HepG2 (cell line): ENCODE data around the gene E2F1. TPM values are rescaled to one million over a fixed set of nuclear protein-coding genes. Genes with fewer than 3 reads are reported as not detected.

Experiments
- ARID4A ChIP-seq: sonication (generic); formaldehyde crosslinking; IDR thresholded peaks from 2 replicates; pipeline ENCODE4 v1.5.0; 2020; ENCODE audit warnings: mild to moderate bottlenecking, missing genetic modification reagents, borderline replicate concordance
- BORCS8-MEF2B ChIP-seq: sonication (generic); formaldehyde crosslinking; IDR thresholded peaks from 2 replicates; pipeline ENCODE4 v1.8.0; 2022; ENCODE audit warnings: mild to moderate bottlenecking, missing genetic modification reagents
- CEBPB ChIP-seq: IDR thresholded peaks from 2 replicates; pipeline ENCODE4 v1.6.1; 2011; ENCODE audit warnings: low read depth, low read length, improper control_type of control experiment, borderline replicate concordance
- ELF4 ChIP-seq: sonication (generic); formaldehyde crosslinking; IDR thresholded peaks from 2 replicates; pipeline ENCODE4 v1.5.0; 2020; ENCODE audit warnings: missing genetic modification reagents, mild to moderate bottlenecking, moderate library complexity, borderline replicate concordance
- KDM2A ChIP-seq: sonication (generic); formaldehyde crosslinking; IDR thresholded peaks from 2 replicates; pipeline ENCODE4 v1.4.0; 2020; ENCODE audit warnings: low read depth, missing genetic modification reagents, borderline replicate concordance
- MYC ChIP-seq: sonication (generic); formaldehyde crosslinking; IDR thresholded peaks from 2 replicates; pipeline ENCODE4 v1.9.0; 2021; ENCODE audit warnings: missing genetic modification reagents, borderline replicate concordance
- NONO ChIP-seq, 2 experiments: fragments of 450-650 bp in 1 of 2; sonication (generic) in 1 of 2; formaldehyde crosslinking in 1 of 2; IDR thresholded peaks in 1 of 2; conservative IDR thresholded peaks in 1 of 2; 2 replicates each; pipeline versions ENCODE4 v1.6.1 to v1.8.0; 2017 to 2022; ENCODE audit warnings: mild to moderate bottlenecking in 1 of 2, missing genetic modification reagents in 1 of 2, moderate library complexity in 1 of 2
- NR2F1 ChIP-seq, 2 experiments: fragments of 450-650 bp in 1 of 2; formaldehyde crosslinking in 1 of 2; IDR thresholded peaks; 2 replicates each; pipeline versions ENCODE4 v1.5.0 to v1.6.1; 2016 to 2020; ENCODE audit warnings: mild to moderate bottlenecking in 1 of 2, missing compliant biosample characterization in 1 of 2, missing genetic modification reagents in 1 of 2, moderate library complexity in 1 of 2
- SATB2 ChIP-seq: sonication (generic); formaldehyde crosslinking; IDR thresholded peaks from 2 replicates; pipeline ENCODE4 v1.5.0; 2020; ENCODE audit warnings: missing genetic modification reagents
- SSRP1 ChIP-seq: IDR thresholded peaks from 2 replicates; pipeline ENCODE4 v1.6.1; 2016; ENCODE audit warnings: control low read depth
- THAP7 ChIP-seq: sonication (generic); formaldehyde crosslinking; IDR thresholded peaks from 2 replicates; pipeline ENCODE4 v1.8.1; 2023; ENCODE audit warnings: mild to moderate bottlenecking, missing genetic modification reagents
- ZBTB38 ChIP-seq: sonication (generic); formaldehyde crosslinking; IDR thresholded peaks from 2 replicates; pipeline ENCODE4 v1.5.1; 2020; ENCODE audit warnings: mild to moderate bottlenecking, missing genetic modification reagents
- ZNF292 ChIP-seq: sonication (generic); formaldehyde crosslinking; IDR thresholded peaks from 2 replicates; pipeline ENCODE4 v1.8.1; 2022; ENCODE audit warnings: mild to moderate bottlenecking, low read depth, missing genetic modification reagents, borderline replicate concordance
- ZNF652 ChIP-seq: IDR thresholded peaks from 2 replicates; pipeline ENCODE4 v1.6.1; 2016; ENCODE audit warnings: low read depth, borderline replicate concordance
- ZSCAN20 ChIP-seq: sonication (generic); formaldehyde crosslinking; IDR thresholded peaks from 2 replicates; pipeline ENCODE4 v1.4.0; 2020; ENCODE audit warnings: missing genetic modification reagents, mild to moderate bottlenecking, borderline replicate concordance
- polyA plus RNA-seq, 8 experiments: library from polyadenylated mRNA; depleted of rRNA in 3 of 8; stranded (reverse) in 7 of 8; unstranded in 1 of 8; fragments of >200 nt; fragmentation: Illumina TruSeq in 4 of 8; extraction: Trizol in 4 of 8; gene quantifications; 2 replicates each; pipeline versions ENCODE4 v1.2.1 to v1.2.3, GENCODE V29; 2011 to 2016; ENCODE audit warnings: low read depth in 4 of 8, missing spikeins in 1 of 8, mixed read lengths in 1 of 8; ENCODE audit not compliant: insufficient read depth in 1 of 8
- total RNA-seq, 5 experiments: library from RNA; depleted of rRNA; stranded (reverse); fragments of >200 nt; fragmentation: Illumina TruSeq; extraction: Trizol; gene quantifications; 2 replicates each; pipeline ENCODE4 v1.2.3, GENCODE V29; 2016; ENCODE audit warnings: low read depth in 1 of 5
- TF ChIP-seq, protein P1 (sequence below), 2 experiments: IDR thresholded peaks; 2 replicates each; pipeline ENCODE4 v1.6.1; 2011 to 2012; ENCODE audit warnings: low read length in 2 of 2, borderline replicate concordance in 1 of 2, low read depth in 1 of 2, mild to moderate bottlenecking in 1 of 2, moderate library complexity in 1 of 2
- TF ChIP-seq, protein P2 (sequence below): sonication (generic); formaldehyde crosslinking; IDR thresholded peaks from 2 replicates; pipeline ENCODE4 v1.8.0; 2022; ENCODE audit warnings: missing genetic modification reagents, mild to moderate bottlenecking, borderline replicate concordance

The E2F1 gene
- total and polyA plus RNA-seq, 2 of the 13 experiments (the other 11 are each of a cell fraction or from before 2014, with no cell fraction given), result 25.5 to 39.4 TPM

GRCh38 chr20:33650753-33651561 lies 35.2 kb downstream of the E2F1 start (continued):
- peak; percentile 19; the same call in 1 of the 2 replicates for TF ChIP-seq ARID4A
- peak; percentile 95; the same call in 1 of the 2 replicates for TF ChIP-seq SSRP1 (CRISPR knock-in tag)
- peak; percentile 16; the same call in 1 of the 2 replicates for TF ChIP-seq KDM2A (CRISPR knock-in tag)
- no peak for TF ChIP-seq SATB2 (CRISPR knock-in tag)
- peak in 1 of 2 experiments; percentile 11; a peak in 1 of 4 replicates for TF ChIP-seq NR2F1 (CRISPR knock-in tag; IDR thresholded peaks at IDR 0.05)
- peak; percentile 37; the same call in 1 of the 2 replicates for TF ChIP-seq THAP7 (CRISPR knock-in tag)
- TF ChIP-seq ZNF652, result peak; percentile 75
- no peak for TF ChIP-seq MYC (CRISPR knock-in tag)
- TF ChIP-seq CEBPB, result peak; percentile 19; the same call in 1 of the 2 replicates
- 0 out of 2 replicates have a peak, but pooled peaks have one; percentile 21 for TF ChIP-seq BORCS8-MEF2B (CRISPR knock-in tag)
- no peak for TF ChIP-seq ZNF292 (CRISPR knock-in tag)
- TF ChIP-seq, protein P1, sequence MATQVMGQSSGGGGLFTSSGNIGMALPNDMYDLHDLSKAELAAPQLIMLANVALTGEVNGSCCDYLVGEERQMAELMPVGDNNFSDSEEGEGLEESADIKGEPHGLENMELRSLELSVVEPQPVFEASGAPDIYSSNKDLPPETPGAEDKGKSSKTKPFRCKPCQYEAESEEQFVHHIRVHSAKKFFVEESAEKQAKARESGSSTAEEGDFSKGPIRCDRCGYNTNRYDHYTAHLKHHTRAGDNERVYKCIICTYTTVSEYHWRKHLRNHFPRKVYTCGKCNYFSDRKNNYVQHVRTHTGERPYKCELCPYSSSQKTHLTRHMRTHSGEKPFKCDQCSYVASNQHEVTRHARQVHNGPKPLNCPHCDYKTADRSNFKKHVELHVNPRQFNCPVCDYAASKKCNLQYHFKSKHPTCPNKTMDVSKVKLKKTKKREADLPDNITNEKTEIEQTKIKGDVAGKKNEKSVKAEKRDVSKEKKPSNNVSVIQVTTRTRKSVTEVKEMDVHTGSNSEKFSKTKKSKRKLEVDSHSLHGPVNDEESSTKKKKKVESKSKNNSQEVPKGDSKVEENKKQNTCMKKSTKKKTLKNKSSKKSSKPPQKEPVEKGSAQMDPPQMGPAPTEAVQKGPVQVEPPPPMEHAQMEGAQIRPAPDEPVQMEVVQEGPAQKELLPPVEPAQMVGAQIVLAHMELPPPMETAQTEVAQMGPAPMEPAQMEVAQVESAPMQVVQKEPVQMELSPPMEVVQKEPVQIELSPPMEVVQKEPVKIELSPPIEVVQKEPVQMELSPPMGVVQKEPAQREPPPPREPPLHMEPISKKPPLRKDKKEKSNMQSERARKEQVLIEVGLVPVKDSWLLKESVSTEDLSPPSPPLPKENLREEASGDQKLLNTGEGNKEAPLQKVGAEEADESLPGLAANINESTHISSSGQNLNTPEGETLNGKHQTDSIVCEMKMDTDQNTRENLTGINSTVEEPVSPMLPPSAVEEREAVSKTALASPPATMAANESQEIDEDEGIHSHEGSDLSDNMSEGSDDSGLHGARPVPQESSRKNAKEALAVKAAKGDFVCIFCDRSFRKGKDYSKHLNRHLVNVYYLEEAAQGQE (IDR thresholded peaks at IDR 0.05; ENCODE audit: borderline replicate concordance in 1 of 2, low read depth in 1 of 2, low read length in 2 of 2), result no peak
- TF ChIP-seq ELF4 (CRISPR knock-in tag), result no peak
- TF ChIP-seq NONO (IDR thresholded peaks at IDR 0.05), result no peak
- TF ChIP-seq NONO (CRISPR knock-in tag; conservative IDR thresholded peaks at IDR 0.05), result 0 out of 2 replicates have a peak, but pooled peaks have one; percentile 26
- TF ChIP-seq ZBTB38 (CRISPR knock-in tag), result 0 out of 2 replicates have a peak, but pooled peaks have one; percentile 21
- no peak for TF ChIP-seq ZSCAN20
- TF ChIP-seq, protein P2, sequence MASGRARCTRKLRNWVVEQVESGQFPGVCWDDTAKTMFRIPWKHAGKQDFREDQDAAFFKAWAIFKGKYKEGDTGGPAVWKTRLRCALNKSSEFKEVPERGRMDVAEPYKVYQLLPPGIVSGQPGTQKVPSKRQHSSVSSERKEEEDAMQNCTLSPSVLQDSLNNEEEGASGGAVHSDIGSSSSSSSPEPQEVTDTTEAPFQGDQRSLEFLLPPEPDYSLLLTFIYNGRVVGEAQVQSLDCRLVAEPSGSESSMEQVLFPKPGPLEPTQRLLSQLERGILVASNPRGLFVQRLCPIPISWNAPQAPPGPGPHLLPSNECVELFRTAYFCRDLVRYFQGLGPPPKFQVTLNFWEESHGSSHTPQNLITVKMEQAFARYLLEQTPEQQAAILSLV (CRISPR knock-in tag), result 0 out of 2 replicates have a peak, but pooled peaks have one; percentile 34
